NCI-H82 treated with DMSO at 0.1 percent for 48 hours (cell line): Measurements from ENCODE around the gene AQP1.

Experiments
- DNase-seq: peaks from one replicate; lab custom pipeline; 2025; ENCODE audit not compliant: unreplicated experiment; lab: John Stamatoyannopoulos, UW

The AQP1 gene

DNA sequence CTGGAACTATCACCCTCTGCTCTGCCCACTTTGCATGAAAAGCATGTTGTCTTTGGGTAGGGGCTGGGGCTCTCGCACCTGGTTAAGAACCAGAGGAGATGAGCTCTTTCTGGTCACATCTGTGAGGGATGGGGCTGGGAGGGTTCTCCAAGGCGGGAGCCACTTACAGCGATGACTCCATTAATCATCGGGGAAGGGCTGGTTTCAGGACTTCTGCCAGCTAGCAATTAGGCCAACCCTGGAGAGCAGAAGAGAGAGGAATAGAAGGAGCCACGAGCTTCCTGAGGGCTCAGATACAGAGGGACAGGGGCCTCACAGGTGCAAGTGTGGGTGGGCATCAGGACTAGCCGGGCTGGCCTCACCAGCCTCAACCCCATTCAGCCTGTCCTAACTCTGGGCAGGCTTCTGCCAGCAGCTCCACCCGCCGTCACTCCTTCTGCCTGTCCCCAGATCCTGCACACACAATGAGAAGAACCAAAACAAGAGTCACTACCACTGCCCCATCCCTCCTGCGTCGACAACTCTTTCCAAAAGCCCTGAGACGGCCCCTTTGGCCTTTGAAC is 8.4 kb downstream of the AQP1 start:
- no peak for DNase-seq

DNA sequence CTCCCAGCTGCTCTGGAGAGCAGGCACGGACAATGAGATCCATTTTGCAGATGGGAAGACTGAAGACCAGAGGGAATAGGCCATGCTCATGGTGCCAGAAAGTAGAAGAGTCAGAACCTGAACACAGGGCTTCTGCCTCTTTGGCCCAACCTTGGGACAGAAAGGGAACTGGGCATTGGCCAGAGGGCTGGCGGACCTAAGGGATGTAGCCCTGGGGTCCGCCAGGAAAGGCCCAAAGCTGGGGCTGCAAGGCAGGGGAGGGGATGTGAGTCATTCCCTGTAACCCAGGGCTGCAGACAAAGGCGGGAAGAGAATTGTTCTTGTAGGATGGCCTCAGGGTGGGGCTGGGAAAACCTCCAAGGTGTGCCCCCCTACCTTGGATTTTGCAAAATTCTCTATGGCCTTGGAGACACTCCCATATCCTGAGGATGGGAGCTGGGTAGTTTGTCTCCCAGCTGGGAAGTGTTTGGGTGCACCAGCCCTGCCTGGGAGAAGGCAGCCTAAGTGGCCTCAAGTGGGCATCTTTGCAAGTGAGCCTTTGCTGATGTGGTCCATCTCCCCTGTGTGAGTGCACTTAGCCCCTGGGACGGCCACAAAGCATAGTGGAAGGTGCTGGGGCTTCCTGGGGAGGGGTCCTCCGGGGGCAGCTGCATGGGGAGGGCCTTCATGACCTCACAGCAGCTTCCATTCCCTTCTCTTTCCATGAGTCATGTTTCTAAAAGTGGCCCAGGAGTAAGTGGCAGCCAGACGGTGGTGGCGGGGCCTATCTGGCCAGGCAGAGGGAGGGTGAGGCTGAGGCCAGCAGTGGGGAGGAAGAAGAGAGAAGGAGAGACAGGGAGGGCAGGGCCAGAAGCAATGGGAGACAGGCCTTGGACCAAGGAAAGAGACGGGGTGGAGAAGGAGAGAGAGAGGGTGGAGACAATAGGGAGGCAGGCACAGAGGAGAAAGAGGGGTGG is 9.2 kb downstream of the AQP1 start:
- no peak for DNase-seq

DNA sequence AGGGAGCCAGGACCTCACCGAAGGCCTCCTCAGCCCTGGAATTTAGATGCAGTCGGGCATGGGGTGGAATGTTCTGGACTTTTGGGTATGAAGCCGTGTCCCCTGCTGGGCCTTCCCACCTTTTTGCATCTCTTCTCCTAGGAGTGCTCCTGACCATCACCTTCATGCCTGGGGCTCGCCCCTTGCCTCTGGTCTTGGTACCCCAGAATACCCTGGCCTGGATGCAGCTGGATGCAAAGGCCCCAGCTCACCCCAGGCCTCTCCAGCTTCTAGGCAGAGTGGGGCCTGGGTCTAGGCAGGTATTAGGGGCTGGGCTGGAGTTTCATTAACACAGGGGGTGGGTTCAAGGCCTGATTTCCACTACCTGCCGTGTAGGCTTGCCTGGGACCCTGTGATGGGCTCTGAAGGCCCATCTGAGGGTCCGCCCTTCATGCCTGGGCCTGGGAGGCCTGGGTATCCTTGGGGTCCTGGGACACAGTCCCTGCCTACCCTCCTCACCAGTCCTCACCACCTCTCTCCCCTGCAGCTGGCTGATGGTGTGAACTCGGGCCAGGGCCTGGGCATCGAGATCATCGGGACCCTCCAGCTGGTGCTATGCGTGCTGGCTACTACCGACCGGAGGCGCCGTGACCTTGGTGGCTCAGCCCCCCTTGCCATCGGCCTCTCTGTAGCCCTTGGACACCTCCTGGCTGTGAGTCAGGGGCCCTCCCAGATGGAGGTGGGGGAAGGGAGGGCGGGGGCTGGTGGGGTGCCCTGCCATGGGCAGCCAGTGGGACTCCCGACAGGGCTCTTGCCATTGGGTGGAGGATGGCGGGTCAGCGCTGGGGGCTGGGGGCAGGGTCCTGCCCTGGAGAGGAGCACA is 10.1 kb downstream of the AQP1 start:
- DNase-seq, result no peak

DNA sequence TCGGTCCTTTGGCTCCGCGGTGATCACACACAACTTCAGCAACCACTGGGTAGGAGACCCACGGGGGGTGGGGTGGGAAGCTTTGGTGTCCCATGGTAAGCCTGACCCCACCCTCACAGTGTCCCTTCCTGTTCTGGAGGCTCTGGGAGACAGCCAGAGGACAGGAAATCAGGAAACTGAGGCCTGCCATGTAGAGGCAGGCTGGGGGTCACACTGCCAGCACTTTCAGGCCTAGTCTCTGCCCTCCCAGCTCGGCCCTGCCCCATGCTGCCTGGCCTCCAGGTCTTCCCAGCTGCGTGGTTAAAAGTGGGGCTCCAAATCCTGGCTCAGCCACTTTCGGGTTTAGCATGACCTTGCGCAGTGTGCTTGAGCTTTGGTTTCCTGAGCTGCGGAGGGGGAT is 10.9 kb downstream of the AQP1 start:
- no peak for DNase-seq

DNA sequence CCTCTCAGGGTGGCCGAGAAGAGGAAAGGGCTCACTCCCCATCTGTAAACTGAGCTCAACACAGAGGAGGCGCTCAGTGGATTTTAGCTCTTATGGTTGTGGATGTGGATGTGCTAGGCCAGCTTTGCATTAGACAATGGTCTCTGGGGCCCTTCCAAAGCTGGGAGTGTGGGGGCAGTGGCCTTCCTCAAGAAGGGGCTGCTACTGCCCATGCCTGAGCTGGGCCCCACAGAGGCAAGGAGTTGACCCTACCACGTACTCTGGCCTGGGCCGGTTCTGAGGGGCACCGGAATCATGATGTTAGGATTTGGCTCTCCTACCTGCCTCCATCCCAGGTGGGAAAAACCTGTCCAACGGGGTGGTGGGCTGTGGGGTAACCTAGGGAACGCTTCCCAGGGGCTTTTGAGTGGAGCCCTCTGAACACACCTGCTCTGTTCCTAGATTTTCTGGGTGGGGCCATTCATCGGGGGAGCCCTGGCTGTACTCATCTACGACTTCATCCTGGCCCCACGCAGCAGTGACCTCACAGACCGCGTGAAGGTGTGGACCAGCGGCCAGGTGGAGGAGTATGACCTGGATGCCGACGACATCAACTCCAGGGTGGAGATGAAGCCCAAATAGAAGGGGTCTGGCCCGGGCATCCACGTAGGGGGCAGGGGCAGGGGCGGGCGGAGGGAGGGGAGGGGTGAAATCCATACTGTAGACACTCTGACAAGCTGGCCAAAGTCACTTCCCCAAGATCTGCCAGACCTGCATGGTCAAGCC is 11.5 kb downstream of the AQP1 start:
- no peak for DNase-seq

DNA sequence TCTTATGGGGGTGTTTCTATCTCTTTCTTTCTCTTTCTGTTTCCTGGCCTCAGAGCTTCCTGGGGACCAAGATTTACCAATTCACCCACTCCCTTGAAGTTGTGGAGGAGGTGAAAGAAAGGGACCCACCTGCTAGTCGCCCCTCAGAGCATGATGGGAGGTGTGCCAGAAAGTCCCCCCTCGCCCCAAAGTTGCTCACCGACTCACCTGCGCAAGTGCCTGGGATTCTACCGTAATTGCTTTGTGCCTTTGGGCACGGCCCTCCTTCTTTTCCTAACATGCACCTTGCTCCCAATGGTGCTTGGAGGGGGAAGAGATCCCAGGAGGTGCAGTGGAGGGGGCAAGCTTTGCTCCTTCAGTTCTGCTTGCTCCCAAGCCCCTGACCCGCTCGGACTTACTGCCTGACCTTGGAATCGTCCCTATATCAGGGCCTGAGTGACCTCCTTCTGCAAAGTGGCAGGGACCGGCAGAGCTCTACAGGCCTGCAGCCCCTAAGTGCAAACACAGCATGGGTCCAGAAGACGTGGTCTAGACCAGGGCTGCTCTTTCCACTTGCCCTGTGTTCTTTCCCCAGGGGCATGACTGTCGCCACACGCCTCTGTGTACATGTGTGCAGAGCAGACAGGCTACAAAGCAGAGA is 12.2 kb downstream of the AQP1 start:
- no peak for DNase-seq

DNA sequence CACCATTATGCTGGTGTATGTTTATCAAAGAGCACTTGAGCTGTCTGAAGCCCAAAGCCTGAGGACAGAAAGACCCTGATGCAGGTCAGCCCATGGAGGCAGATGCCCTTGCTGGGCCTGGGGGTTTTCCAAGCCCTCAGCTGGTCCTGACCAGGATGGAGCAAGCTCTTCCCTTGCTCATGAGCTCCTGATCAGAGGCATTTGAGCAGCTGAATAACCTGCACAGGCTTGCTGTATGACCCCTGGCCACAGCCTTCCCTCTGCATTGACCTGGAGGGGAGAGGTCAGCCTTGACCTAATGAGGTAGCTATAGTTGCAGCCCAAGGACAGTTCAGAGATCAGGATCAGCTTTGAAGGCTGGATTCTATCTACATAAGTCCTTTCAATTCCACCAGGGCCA is 13.0 kb downstream of the AQP1 start:
- DNase-seq, result no peak

DNA sequence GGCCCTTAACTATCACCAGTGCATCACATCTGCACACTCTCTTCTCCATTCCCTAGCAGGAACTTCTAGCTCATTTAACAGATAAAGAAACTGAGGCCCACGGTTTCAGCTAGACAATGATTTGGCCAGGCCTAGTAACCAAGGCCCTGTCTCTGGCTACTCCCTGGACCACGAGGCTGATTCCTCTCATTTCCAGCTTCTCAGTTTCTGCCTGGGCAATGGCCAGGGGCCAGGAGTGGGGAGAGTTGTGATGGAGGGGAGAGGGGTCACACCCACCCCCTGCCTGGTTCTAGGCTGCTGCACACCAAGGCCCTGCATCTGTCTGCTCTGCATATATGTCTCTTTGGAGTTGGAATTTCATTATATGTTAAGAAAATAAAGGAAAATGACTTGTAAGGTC is 13.5 kb downstream of the AQP1 start:
- no peak for DNase-seq

DNA sequence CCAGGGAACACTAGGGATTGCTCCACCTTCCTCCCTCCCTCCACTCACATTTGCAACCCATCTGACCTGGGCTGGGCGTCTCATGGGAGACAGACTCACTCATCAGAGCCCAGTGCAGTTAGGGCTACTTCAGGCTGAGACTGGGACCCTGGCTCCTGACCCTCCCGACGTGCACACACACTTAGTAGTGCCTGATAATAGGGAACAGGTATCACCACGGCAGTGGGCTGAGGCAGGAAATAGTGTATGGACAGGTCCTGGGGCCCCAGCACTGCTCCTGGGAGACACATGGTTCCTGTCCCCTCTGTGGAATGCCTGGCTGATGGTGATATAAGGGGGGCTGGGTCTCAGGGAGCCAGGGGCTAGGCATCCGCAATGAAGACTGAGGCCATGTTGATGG is 14.3 kb downstream of the AQP1 start:
- no peak for DNase-seq

DNA sequence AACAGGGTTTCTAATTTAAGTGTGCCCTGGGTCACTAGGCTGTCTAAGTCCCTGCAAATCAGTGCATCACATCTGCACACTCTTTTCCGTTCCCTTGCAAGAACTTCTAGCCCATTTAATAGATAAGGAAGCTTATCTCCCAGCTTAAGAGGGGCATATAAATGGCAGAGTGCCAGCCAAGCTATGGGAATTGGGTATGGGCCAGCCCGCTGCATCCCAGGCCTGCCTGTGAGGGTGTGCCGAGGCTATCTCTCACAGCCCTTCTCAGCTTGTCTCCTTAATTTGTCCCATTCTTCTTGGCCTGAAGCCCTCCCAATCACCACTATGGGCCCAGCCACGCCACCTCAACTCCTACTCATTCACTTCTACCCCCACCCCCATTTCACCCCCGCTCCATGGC is 14.7 kb downstream of the AQP1 start:
- DNase-seq, result no peak

DNA sequence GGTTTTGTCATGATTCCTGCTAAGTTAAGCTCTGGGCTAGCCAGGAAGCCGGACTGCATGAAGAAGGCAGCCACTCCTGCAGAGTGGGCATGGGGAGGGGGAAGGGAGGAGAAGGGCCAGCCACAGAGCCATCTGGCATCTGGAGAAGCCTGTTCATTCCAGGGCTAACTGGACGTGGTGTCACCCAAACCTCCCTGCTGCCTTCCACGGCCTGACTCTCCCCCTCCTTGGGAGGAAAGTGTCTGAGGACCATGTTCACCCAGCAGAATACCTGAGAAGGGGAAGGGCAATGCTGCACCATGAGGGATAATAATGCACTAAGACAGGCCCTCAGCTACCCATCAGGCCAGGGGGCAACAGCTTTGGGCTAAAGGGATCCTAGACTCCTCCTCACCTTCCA is 15.4 kb downstream of the AQP1 start:
- DNase-seq, result no peak

DNA sequence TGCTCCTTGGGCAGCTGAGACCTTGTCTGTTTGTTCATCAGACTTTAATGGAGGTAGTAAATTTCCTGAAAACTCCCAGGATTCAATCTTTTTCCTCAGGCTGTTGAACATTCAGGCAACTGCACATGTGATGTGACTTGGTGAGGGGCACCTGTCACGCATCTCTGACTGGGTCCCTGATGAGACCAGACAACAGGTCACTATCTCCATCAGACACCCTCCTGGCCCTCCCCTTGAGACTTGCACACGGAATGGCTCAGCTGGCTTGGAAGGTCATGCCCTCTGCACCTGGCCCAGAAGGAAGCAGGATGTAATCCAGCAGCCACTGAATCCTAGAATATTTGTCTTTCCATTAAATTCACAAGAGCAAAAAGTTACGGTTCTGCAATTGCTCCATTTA is 15.9 kb downstream of the AQP1 start:
- DNase-seq, result no peak

DNA sequence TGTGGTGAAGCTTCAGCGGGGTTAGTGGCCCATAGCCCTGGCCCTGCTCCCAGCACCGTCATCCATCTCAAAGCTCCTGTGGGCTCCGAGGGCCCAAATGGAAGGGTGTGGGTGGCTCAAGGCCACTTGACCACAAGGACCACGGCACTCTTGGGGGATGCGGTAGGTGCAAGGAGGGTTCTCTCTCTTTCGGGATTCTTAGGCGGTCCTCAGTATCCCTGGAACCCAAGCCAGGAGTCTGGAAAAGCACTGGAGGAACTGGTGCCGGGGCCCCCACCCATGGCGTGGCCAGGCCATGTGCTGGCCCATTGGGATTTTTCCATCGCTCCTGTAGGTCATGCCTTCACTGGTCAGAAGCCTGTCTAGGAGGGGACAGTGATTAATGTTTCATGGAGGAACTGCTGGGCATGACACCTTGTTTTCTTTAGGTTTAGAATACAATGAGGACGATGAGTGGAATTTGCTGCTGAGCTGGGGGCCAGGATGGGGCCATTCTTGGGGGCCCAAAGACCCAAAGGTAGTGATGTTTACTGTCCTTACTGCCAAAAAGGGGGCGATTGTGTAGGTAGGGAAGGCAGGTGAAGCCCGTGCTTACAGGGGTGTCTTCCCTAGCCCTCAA is 16.7 kb downstream of the AQP1 start:
- DNase-seq, result no peak

DNA sequence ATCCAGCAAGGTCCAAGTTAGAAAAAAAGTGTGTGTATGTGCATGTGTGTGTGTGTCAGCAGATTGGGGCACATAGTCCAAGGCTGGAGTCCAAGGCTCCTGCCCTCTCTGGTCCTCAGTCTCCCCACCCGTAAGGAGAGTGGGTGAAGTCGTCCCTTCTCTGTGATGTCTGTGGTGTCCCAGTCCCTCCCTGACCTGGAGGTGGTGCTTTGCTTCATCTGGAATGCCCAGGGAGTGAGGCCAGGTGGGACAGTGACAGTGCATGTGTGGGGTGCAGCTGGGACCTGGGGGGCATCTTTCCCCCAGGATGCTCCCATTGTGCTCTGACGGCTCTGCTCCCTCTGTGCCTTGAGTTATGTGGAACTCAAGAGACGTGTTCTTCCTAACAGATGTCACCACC is 18.0 kb downstream of the AQP1 start:
- DNase-seq, result no peak

DNA sequence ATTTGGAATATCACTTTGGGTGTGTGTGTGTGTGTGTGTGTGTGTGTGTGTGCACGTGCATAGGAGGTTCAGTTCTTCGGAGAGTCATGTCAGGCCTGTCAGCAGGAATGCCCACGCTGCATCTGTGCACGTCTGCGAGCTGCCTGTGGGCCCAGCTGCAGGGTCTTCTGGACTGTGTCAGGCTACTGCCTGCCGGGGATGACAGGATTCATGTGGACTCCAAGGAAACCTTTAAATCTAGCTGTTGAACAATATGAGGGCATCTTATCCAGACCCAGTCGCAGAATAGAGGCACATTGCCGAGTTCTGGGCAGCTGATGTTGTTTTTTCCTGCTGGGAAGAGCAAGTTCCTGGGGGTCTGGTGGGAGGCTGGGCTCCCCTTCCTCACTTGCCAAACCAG is 19.0 kb downstream of the AQP1 start:
- DNase-seq, result no peak

DNA sequence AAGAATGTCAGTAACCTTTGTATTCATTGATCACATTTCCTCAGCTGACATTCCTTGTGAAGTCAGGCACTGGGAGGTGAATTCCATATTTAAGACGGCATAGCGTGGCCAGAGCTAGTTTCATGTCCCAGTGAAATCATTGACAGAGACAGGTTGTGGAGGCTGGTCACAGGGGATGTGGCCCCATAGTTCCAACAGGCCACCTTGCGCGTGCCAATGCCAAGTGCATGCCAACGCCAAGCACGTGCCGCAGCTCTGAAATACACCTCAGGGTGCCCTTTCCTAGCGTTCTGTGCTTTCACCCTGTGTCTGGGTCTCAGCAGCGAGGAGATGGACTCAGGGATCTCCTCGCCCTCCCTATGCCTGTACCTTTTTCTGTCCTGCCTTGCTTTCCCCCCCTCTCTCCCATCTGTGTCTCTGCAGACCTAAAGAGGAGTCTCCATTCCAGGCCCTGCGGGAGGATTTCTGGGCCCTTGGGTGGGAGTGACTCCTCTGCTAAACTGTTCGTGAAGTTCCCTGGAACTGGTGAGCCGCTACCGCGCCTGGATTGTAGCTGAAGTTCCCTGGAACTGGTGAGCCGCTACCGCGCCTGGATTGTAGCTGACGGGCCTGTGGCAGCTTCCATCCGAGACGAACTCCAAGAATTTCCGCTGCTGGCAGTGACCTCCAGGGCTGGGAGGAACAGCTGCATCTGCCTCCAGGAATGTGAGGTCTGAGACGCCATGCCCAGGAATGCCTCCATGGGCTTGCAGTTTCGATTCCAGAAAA is 19.7 kb downstream of the AQP1 start:
- DNase-seq, result no peak

DNA sequence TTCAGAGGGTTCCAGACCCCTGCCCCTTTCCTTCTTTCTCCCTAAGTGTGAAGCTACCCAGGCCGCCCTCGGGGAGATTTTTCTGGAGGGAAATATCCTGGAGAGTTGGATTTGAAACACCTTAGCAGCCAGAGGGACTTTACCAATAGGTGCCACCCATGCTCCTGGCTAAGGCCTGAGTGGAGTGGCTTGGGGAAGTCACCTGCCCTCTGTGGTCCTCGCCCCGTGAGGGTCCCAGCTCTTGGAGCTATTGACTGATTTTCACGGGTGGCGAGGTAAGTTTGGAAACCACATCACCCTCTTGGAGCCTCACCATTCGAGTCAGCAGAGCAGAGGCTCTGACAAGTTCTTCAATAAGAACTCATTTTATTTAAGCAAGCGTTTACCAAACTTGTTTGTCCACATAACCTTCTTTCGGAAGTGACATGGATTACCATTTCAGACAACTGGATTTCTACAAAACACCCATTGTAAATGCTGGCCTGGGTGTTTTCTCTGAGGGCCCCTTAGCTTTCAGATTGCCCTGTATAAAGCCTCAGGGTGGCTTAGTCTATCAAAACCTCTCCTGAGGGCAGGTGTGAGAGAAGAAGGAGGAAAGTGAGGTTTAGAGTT is 20.4 kb downstream of the AQP1 start:
- no peak for DNase-seq

DNA sequence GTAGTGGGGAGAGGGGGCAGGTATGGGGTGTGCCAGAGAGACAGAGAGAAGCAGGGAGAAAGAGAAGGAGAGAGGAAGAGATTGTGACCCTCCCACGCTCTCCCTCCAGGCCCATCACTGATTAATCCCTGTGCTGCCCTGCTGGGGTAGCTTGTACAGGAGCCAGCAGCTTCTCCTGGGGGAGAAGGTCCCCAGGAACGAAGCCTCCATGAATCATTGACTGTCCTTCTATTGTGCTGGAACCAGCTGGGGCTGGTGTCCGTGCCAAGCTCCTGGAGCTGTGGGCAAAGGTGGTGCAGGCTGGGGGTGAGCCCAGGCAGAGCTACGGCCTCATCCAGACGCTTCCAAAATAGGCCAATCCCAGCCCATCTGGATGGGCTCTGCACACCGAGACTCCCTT is 20.9 kb downstream of the AQP1 start:
- DNase-seq, result no peak
